CD8-positive, alpha-beta memory T cell (primary cell): ENCODE results near the gene PSTPIP2. TPM values are rescaled to one million over a fixed set of nuclear protein-coding genes. Genes with fewer than 3 reads are reported as not detected.

ENCODE experiments used
- CTCF ChIA-PET: fragments of 350-600 bp; sonication (Branson Sonifier 250); formaldehyde crosslinking; loops from one replicate; lab custom pipeline; 2021; ENCODE audit warnings: antibody characterized with exemption; lab: Charles Lee
- POLR2A ChIA-PET: fragments of 350-600 bp; sonication (Branson Sonifier 250); formaldehyde crosslinking; loops from one replicate; lab custom pipeline; 2021; ENCODE audit warnings: antibody characterized with exemption; lab: Charles Lee
- DNase-seq, 5 donors: peaks; one replicate each; pipeline versions ENCODE4 v3.0.0 to v3.0.0-alpha.2; 2020 to 2022; ENCODE audit warnings: mixed read lengths in 1 of 5
- H3K27ac ChIP-seq: one replicate; pipeline ENCODE4 v1.7.0; 2013; ENCODE audit warnings: low read depth, mild to moderate bottlenecking, low read length, moderate library complexity
- H3K27me3 ChIP-seq: 2 replicates; pipeline ENCODE4 v1.7.0; 2013; ENCODE audit warnings: low read length, mild to moderate bottlenecking; ENCODE audit not compliant: insufficient read depth, poor library complexity, severe bottlenecking
- H3K36me3 ChIP-seq: 2 replicates; pipeline ENCODE4 v1.7.0; 2013; ENCODE audit warnings: mild to moderate bottlenecking, low read length, moderate library complexity; ENCODE audit not compliant: insufficient read depth
- H3K4me1 ChIP-seq: 2 replicates; pipeline ENCODE4 v1.7.0; 2013; ENCODE audit warnings: mild to moderate bottlenecking, low read length, moderate library complexity; ENCODE audit not compliant: insufficient read depth
- H3K4me3 ChIP-seq: 2 replicates; pipeline ENCODE4 v1.7.0; 2013; ENCODE audit warnings: mild to moderate bottlenecking, low read length
- H3K9me3 ChIP-seq: 2 replicates; pipeline ENCODE4 v1.7.0; 2013; ENCODE audit warnings: mild to moderate bottlenecking, low read length
- H3K27ac Mint-ChIP-seq, 8 donors: one replicate each; pipeline ENCODE4 v1.8.0; 2020 to 2021; ENCODE audit warnings: mixed read lengths in 8 of 8, mild to moderate bottlenecking in 6 of 8, inconsistent platforms in 3 of 8, moderate library complexity in 3 of 8
- H3K27me3 Mint-ChIP-seq, 2 donors: one replicate each; pipeline ENCODE4 v1.8.0; 2020 to 2021; ENCODE audit warnings: mixed read lengths in 2 of 2, mild to moderate bottlenecking in 1 of 2, moderate library complexity in 1 of 2
- H3K36me3 Mint-ChIP-seq, 3 donors: one replicate each; pipeline ENCODE4 v1.8.0; 2020 to 2021; ENCODE audit warnings: mixed read lengths in 3 of 3, inconsistent platforms in 1 of 3, mild to moderate bottlenecking in 1 of 3
- H3K4me1 Mint-ChIP-seq, 3 donors: one replicate each; pipeline ENCODE4 v1.8.0; 2020 to 2021; ENCODE audit warnings: mixed read lengths in 3 of 3, inconsistent platforms in 1 of 3, mild to moderate bottlenecking in 1 of 3
- H3K4me3 Mint-ChIP-seq, 7 donors: one replicate each; pipeline ENCODE4 v1.8.0; 2020 to 2021; ENCODE audit warnings: mixed read lengths in 7 of 7, mild to moderate bottlenecking in 6 of 7, moderate library complexity in 4 of 7, inconsistent platforms in 2 of 7
- H3K9me3 Mint-ChIP-seq, 5 donors: one replicate each; pipeline ENCODE4 v1.8.0; 2020 to 2022; ENCODE audit warnings: mixed read lengths in 5 of 5, mild to moderate bottlenecking in 3 of 5, moderate library complexity in 2 of 5, inconsistent platforms in 1 of 5
- polyA plus RNA-seq: library from polyadenylated mRNA; unstranded; fragments of 300-500 nt; fragmentation: Illumina TruSeq; gene quantifications from one replicate; pipeline ENCODE4 v1.2.3, GENCODE V29; 2021
- total RNA-seq, 2 experiments: library from RNA; stranded (reverse); gene quantifications; one replicate each; pipeline ENCODE4 v1.2.3, GENCODE V29; 2021

PSTPIP2 gene
- total and polyA plus RNA-seq, 3 experiments from 2014 or later = 11.0 to 25.3 (median 24.9) TPM

DNA sequence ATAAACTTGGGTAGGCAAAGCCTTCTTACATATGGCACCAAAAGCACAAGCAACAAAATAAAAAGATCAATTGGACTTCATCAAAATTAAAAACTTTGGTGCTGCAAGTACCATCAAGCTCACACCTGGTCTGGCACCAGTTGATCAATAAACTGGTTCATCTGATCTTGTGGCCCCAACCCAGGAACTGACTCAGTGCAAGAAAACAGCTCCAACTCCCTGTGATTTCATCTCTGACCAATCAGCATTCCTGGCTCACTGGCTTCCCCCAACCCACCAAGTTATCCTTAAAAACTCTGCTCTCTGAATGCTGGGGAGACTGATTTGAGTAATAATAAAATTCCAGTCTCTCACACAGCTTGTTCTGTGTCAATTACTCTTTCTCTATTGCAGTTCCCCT lies 113.3 kb downstream of the PSTPIP2 start:
- no peaks in the 10 kb centered on the region for H3K27me3 ChIP-seq
- H3K36me3 Mint-ChIP-seq = peaks cover 13 to 56% (median 30%) of the 10 kb centered on the region in 3 donors
- peak overlapping the region in 1 of 7 donors; percentile 17 for H3K4me3 Mint-ChIP-seq
- peaks cover 13% of the 10 kb centered on the region for H3K36me3 ChIP-seq
- POLR2A ChIA-PET = no interaction called here
- no peaks in the 10 kb centered on the region for H3K9me3 Mint-ChIP-seq
- no peak for DNase-seq
- CTCF ChIA-PET = no interaction called here
- peak overlapping the region in 5 of 8 donors; percentile 7 to 48 (median 32) for H3K27ac Mint-ChIP-seq
- H3K27ac ChIP-seq = no peak overlapping the region
- no peak overlapping the region for H3K4me3 ChIP-seq
- H3K27me3 Mint-ChIP-seq = no peaks in the 10 kb centered on the region
- H3K9me3 ChIP-seq = no peaks in the 10 kb centered on the region
- peaks cover 45 to 70% (median 68%) of the 10 kb centered on the region in 3 donors for H3K4me1 Mint-ChIP-seq
- peaks cover 31% of the 10 kb centered on the region for H3K4me1 ChIP-seq

DNA sequence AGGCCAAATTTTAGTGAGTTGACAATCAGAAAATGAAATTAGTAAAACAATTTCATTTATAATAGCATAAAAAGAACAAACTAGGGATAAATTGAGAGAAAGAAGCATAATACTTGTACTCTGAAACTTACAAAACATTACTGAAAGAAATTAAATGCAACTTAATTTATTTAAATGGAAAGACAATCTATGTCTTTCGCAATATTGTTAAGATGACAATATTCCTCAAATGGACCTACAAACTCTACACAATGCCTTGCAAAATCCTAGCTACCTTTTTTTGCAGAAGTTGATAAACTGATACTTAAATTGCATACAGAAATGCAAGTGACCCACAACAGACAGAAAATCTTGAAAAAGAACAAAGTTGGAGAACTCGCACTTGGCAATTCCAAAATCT lies 114.0 kb downstream of the PSTPIP2 start:
- H3K9me3 Mint-ChIP-seq = no peaks in the 10 kb centered on the region
- ChIA-PET POLR2A (no interaction called here), CTCF (no interaction called here)
- H3K36me3 Mint-ChIP-seq = peaks cover 20 to 60% (median 33%) of the 10 kb centered on the region in 3 donors
- DNase-seq = no peak
- H3K27ac Mint-ChIP-seq = peak overlapping the region in 1 of 8 donors; percentile 6
- H3K36me3 ChIP-seq = peaks cover 19% of the 10 kb centered on the region
- peaks cover 29% of the 10 kb centered on the region for H3K4me1 ChIP-seq
- no peak overlapping the region for H3K4me3 ChIP-seq
- H3K4me1 Mint-ChIP-seq = peaks cover 42 to 69% (median 68%) of the 10 kb centered on the region in 3 donors
- no peak overlapping the region for H3K4me3 Mint-ChIP-seq
- H3K9me3 ChIP-seq = no peaks in the 10 kb centered on the region
- no peaks in the 10 kb centered on the region for H3K27me3 Mint-ChIP-seq
- H3K27me3 ChIP-seq = no peaks in the 10 kb centered on the region
- no peak overlapping the region for H3K27ac ChIP-seq

DNA sequence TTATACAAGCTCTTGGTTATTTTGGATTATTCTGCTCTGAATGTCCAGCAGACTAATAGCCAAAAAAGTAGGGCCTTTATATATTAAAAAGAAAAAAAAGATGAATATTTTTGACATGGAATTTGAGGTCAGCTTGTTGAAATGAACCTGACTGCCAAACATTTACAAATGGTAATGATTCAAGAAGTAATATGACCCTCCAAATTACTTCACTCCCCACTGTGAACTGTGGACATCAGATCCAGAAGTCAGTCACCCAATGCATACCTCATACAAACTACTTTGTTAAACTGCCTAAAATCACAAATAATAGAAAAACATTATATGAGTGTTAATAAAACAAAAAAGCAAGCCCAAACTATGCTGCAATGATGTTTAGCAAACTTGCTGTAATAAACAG lies 115.0 kb downstream of the PSTPIP2 start:
- no peaks in the 10 kb centered on the region for H3K27me3 Mint-ChIP-seq
- Histone ChIP-seq H3K36me3 (peaks cover 25% of the 10 kb centered on the region), H3K27me3 (no peaks in the 10 kb centered on the region), H3K4me1 (peaks cover 20% of the 10 kb centered on the region), H3K27ac (no peak overlapping the region), H3K9me3 (no peaks in the 10 kb centered on the region), H3K4me3 (no peak overlapping the region)
- ChIA-PET CTCF (no interaction called here), POLR2A (no interaction called here)
- H3K4me3 Mint-ChIP-seq = no peak overlapping the region
- H3K4me1 Mint-ChIP-seq = peaks cover 34 to 62% (median 59%) of the 10 kb centered on the region in 3 donors
- no peaks in the 10 kb centered on the region for H3K9me3 Mint-ChIP-seq
- DNase-seq = no peak
- H3K36me3 Mint-ChIP-seq = peaks cover 20 to 63% (median 31%) of the 10 kb centered on the region in 3 donors
- no peak overlapping the region for H3K27ac Mint-ChIP-seq

DNA sequence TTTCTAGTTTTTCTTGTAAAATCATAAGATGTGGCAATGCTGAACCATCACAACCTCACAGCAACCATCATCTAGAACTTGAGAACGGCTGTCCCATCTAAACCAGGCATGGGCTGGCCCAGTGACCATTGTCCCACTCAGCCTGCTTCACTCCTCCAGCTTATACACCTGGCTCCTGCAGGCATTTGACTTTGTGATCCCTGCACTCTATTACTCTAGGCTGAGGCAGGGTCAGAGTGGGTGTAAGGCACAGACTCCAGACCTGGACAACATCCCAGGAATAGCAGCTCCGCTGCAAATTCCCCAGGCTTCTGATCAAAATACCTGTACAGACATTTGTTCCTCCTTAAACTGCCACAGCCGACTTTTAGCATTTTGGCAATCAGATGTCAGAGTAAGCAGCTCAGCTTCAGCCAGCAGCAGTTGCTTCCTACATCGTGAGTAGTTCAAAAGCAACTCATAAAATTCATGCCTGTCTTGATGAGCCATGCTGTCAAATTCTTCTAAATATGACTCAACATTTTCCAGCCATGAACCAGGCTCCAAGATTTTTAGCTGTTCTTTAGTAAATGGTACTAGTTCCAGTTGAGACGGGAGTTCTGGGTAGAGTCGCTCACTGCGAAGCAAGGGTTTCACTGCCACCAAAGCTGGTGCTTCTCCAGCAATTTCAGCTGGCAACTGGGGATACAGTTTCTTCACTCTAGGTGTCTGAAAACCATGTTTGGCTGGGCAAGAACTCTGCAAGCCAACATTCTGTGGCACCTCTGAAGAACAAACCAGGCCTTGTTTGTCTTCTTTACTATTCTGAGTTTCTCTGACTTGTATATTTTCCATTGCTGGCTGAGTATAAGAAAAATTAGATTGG lies 117.8 kb downstream of the PSTPIP2 start:
- peaks cover 44% of the 10 kb centered on the region for H3K36me3 ChIP-seq
- Mint-ChIP-seq H3K9me3 (no peaks in the 10 kb centered on the region), H3K36me3 (peaks cover 35 to 77% (median 50%) of the 10 kb centered on the region in 3 donors), H3K27me3 (peaks cover 0 to 1% of the 10 kb centered on the region in 2 donors), H3K4me1 (peaks cover 18 to 49% (median 38%) of the 10 kb centered on the region in 3 donors), H3K4me3 (no peak overlapping the region), H3K27ac (no peak overlapping the region)
- ChIA-PET POLR2A (no interaction called here), CTCF (interaction anchor here (0.7 kb wide), 1 partner anchor 292 kb away, joined by 3 read pairs; no protein-coding TSS in a partner anchor)
- H3K9me3 ChIP-seq = no peaks in the 10 kb centered on the region
- peaks cover 5% of the 10 kb centered on the region for H3K4me1 ChIP-seq
- no peak overlapping the region for H3K4me3 ChIP-seq
- DNase-seq = no peak
- no peaks in the 10 kb centered on the region for H3K27me3 ChIP-seq
- no peak overlapping the region for H3K27ac ChIP-seq

DNA sequence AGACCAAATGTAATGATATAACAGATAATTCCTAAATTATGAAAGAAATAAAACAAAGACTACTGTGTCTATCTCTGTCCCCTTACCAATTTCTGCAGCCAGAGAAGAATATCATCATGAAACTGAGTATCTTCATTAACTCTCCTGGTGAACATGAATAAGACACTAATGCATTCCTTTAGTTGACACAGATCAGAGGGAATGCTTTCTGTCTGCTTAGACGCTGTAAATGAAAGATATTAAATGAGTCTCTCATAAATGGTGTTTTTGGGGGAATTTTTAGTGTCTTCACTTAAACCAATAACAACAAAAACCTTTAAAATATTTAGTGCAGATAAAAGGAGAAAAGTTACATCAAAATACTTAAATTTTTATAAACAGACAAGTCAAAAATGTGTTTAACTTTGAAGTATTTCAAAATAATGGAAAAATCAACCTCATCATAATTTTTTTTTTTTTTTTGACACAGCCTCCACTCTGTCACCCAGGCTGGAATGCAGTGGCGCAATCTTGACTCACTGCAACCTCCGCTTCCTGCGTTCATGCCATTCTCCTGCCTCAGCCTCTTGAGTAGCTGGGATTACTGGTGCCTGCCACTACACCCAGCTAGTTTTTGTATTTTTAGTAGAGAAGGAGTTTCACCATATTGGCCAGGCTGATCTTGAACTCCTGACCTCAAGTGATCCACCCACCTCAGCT lies 120.9 kb downstream of the PSTPIP2 start:
- Mint-ChIP-seq H3K9me3 (no peaks in the 10 kb centered on the region), H3K27ac (peak overlapping the region in 1 of 8 donors; percentile 24), H3K36me3 (peaks cover 54 to 96% (median 68%) of the 10 kb centered on the region in 3 donors), H3K4me3 (no peak overlapping the region), H3K4me1 (peaks cover 4 to 28% (median 18%) of the 10 kb centered on the region in 3 donors), H3K27me3 (peaks cover 0 to 1% of the 10 kb centered on the region in 2 donors)
- DNase-seq = no peak
- POLR2A ChIA-PET = no interaction called here
- CTCF ChIA-PET = no interaction called here
- peaks cover 59% of the 10 kb centered on the region for H3K36me3 ChIP-seq
- H3K4me3 ChIP-seq = no peak overlapping the region
- H3K27ac ChIP-seq = no peak overlapping the region
- no peaks in the 10 kb centered on the region for H3K9me3 ChIP-seq
- no peaks in the 10 kb centered on the region for H3K27me3 ChIP-seq
- H3K4me1 ChIP-seq = no peaks in the 10 kb centered on the region

DNA sequence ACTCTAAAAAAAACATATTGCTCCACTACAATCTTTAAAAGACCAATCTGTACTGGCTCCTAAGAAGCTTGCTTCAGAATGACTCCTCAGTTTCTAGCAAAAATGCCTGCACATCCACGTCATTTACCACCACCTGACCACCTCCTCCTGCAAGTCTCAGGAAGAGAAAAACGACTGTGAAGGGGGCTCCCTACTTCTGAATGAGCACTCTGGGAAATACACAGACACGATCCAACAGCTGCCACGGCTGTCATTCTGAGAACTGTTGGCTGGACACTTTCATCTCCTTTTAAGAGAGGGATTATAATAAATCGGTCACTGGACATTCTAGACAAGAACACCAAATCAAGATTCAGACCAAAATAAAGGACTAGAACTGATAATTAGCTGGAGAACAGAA lies 126.4 kb downstream of the PSTPIP2 start:
- Histone ChIP-seq H3K4me1 (no peaks in the 10 kb centered on the region), H3K36me3 (peaks cover 63% of the 10 kb centered on the region), H3K27me3 (no peaks in the 10 kb centered on the region), H3K27ac (no peak overlapping the region), H3K4me3 (no peak overlapping the region), H3K9me3 (no peaks in the 10 kb centered on the region)
- Mint-ChIP-seq H3K4me3 (no peak overlapping the region), H3K4me1 (peaks cover 0 to 2% (median 2%) of the 10 kb centered on the region in 3 donors), H3K9me3 (peaks cover 0 to 7% (median 5%) of the 10 kb centered on the region in 5 donors), H3K36me3 (peaks cover 68 to 92% (median 69%) of the 10 kb centered on the region in 3 donors), H3K27ac (no peak overlapping the region), H3K27me3 (peaks cover 0 to 1% of the 10 kb centered on the region in 2 donors)
- ChIA-PET POLR2A (no interaction called here), CTCF (interaction anchor here (0.7 kb wide), 1 partner anchor 16 kb away, joined by 3 read pairs; no protein-coding TSS in a partner anchor)
- no peak for DNase-seq

DNA sequence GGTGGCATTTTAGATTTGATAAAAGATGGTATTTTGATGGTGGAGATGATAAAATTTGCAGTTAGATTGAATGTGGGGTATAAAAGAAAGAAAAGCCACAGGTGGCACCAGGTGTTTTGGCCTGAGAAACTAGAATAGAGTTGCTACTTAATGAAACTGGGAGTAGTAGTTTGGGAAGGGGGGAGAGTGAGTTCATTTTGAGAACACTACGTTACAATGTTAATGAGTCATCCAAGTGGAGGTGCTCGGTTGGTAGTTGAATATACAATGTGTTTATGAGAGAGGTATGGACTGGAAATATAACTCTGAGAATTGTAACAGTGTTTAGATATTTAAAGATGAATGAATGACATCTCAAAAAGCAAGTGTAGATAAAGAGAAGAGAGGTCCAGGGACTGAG lies 131.3 kb downstream of the PSTPIP2 start:
- CTCF ChIA-PET = no interaction called here
- POLR2A ChIA-PET = no interaction called here
- Mint-ChIP-seq H3K27ac (no peak overlapping the region), H3K9me3 (peaks cover 0 to 13% (median 6%) of the 10 kb centered on the region in 5 donors), H3K36me3 (peaks cover 48 to 78% (median 52%) of the 10 kb centered on the region in 3 donors), H3K27me3 (no peaks in the 10 kb centered on the region), H3K4me1 (peaks cover 27 to 34% (median 30%) of the 10 kb centered on the region in 3 donors), H3K4me3 (no peak overlapping the region)
- peaks cover 14% of the 10 kb centered on the region for H3K4me1 ChIP-seq
- H3K9me3 ChIP-seq = no peaks in the 10 kb centered on the region
- H3K36me3 ChIP-seq = peaks cover 41% of the 10 kb centered on the region
- no peak for DNase-seq
- no peaks in the 10 kb centered on the region for H3K27me3 ChIP-seq
- H3K4me3 ChIP-seq = no peak overlapping the region
- no peak overlapping the region for H3K27ac ChIP-seq
